Gastrocnemius medialis (tissue), 4 donors: ENCODE results near the gene DPP10.

Experiments used
- CTCF ChIP-seq, 5 experiments: fragments of 450-650 bp in 3 of 5; fragments of 200-600 bp in 2 of 5; sonication (generic) in 2 of 5; IDR thresholded peaks in 4 of 5; conservative IDR thresholded peaks in 1 of 5; 1 replicate in 4 of 5; 2 replicates in 1 of 5; pipeline ENCODE4 v1.5.1; 2016 to 2019; ENCODE audit warnings: antibody characterized with exemption in 5 of 5, mild to moderate bottlenecking in 3 of 5, moderate library complexity in 3 of 5
- POLR2A ChIP-seq, 2 donors: fragments of 450-650 bp; IDR thresholded peaks; one replicate each; pipeline ENCODE4 v1.6.1; 2017; ENCODE audit warnings: antibody characterized with exemption in 2 of 2, mild to moderate bottlenecking in 2 of 2, moderate library complexity in 2 of 2

- TF ChIP-seq CTCF (IDR thresholded peaks at IDR 0.05 in 4 of 5, conservative IDR thresholded peaks at IDR 0.05 in 1 of 5) (no peak), POLR2A (IDR thresholded peaks at IDR 0.05) (no peak)
Observed at GRCh38 chr2:115443539-115444185, 1001.2 kb downstream of the DPP10 start.
